HCT116 (cell line): ENCODE data around the gene SLC23A3. TPM values are rescaled to one million over a fixed set of nuclear protein-coding genes. Genes with fewer than 3 reads are reported as not detected.
A peak's percentile ranks its signal among the peaks of the same experiment; 100 is the strongest.

Experiments
- ATAC-seq: fragments of 200-7000 bp; cut with Tn5 transposase; 2 replicates; pipeline ENCODE4 v1.9.1; 2020; ENCODE audit warnings: mild to moderate bottlenecking, moderate library complexity
- BruUV-seq: library from RNA; stranded (reverse); fragments of 400-500 nt; replicated peaks from 2 replicates; lab custom pipeline; 2021; lab: Mats Ljungman, UMichigan
- CTCF ChIA-PET: fragments of 300-600 bp; sonication (Branson Sonifier 250); formaldehyde crosslinking; loops from one replicate; lab custom pipeline; 2021; ENCODE audit warnings: antibody characterized with exemption; lab: Charles Lee
- POLR2A ChIA-PET: fragments of 300-600, 350-600 bp; sonication (Branson Sonifier 250); formaldehyde crosslinking; loops from one replicate; lab custom pipeline; 2021; ENCODE audit warnings: antibody characterized with exemption; lab: Charles Lee
- RAD21 ChIA-PET, 2 experiments: fragments of 300-600 bp; sonication (Branson Sonifier 250); formaldehyde crosslinking; loops; one replicate each; lab custom pipeline; 2023; ENCODE audit warnings: low total read pairs in 2 of 2; ENCODE audit not compliant: uncharacterized antibody in 2 of 2, unreplicated experiment in 2 of 2, low non-redundant PET in 1 of 2; lab: Charles Lee
- DNase-seq: peaks from one replicate; pipeline ENCODE4 v3.0.0-alpha.2; 2010; ENCODE audit warnings: low read depth, low spot score
- H2AFZ ChIP-seq: fragments of 200-600 bp; shearing (Covaris generic), sonication (generic); 2 replicates; pipeline ENCODE4 v1.6.1; 2017; ENCODE audit warnings: low read depth, mixed run types, mixed read lengths, antibody characterized with exemption, low read length; ENCODE audit not compliant: poor library complexity, severe bottlenecking
- H3K27ac ChIP-seq: 2 replicates; pipeline ENCODE4 v1.5.1; 2012; ENCODE audit warnings: low read depth, low read length
- H3K27me3 ChIP-seq: fragments of 200-600 bp; sonication (generic); 2 replicates; pipeline ENCODE4 v1.6.1; 2016; ENCODE audit warnings: mixed run types, low read length, mixed read lengths; ENCODE audit not compliant: insufficient read depth
- H3K36me3 ChIP-seq, 2 experiments: fragments of 200-500 bp in 1 of 2; fragments of 200-600 bp in 1 of 2; sonication (Bioruptor generic) in 1 of 2; sonication (generic) in 1 of 2; 2 replicates each; pipeline versions ENCODE4 v1.5.1 to v1.6.1; 2014 to 2016; ENCODE audit warnings: low read length in 2 of 2, inconsistent platforms in 1 of 2, mixed read lengths in 1 of 2, mixed run types in 1 of 2; ENCODE audit not compliant: insufficient read depth in 2 of 2, control insufficient read depth in 1 of 2
- H3K4me1 ChIP-seq, 2 experiments: fragments of 200-600 bp in 1 of 2; sonication (generic) in 1 of 2; 2 replicates each; pipeline versions ENCODE4 v1.5.1 to v1.6.1; 2012 to 2017; ENCODE audit warnings: low read length in 2 of 2, inconsistent platforms in 1 of 2, mild to moderate bottlenecking in 1 of 2, mixed read lengths in 1 of 2, mixed run types in 1 of 2, moderate library complexity in 1 of 2; ENCODE audit not compliant: insufficient read depth in 2 of 2, control insufficient read depth in 1 of 2
- H3K4me2 ChIP-seq: fragments of 200-600 bp; sonication (generic); 2 replicates; pipeline ENCODE4 v1.6.1; 2017; ENCODE audit warnings: mixed run types, low read length, mixed read lengths
- H3K4me3 ChIP-seq, 2 experiments: fragments of 200-600 bp in 1 of 2; sonication (generic) in 1 of 2; replicated peaks in 1 of 2; 2 replicates each; pipeline ENCODE4 v1.5.1; 2011 to 2016; ENCODE audit warnings: low read length in 2 of 2, control low read depth in 1 of 2, low read depth in 1 of 2, mild to moderate bottlenecking in 1 of 2, mixed read lengths in 1 of 2, mixed run types in 1 of 2
- H3K79me2 ChIP-seq: fragments of 200-600 bp; sonication (generic); 2 replicates; pipeline ENCODE4 v1.6.1; 2017; ENCODE audit warnings: mild to moderate bottlenecking, mixed run types, low read length, moderate library complexity, mixed read lengths; ENCODE audit not compliant: insufficient read depth
- H3K9ac ChIP-seq: fragments of 200-600 bp; sonication (generic); 2 replicates; pipeline ENCODE4 v1.6.1; 2016; ENCODE audit warnings: low read length, mixed read lengths
- H3K9me2 ChIP-seq: fragments of 200-600 bp; sonication (generic), shearing (Covaris generic); 2 replicates; pipeline ENCODE4 v1.6.1; 2017; ENCODE audit warnings: mixed run types, mild to moderate bottlenecking, moderate library complexity; ENCODE audit not compliant: insufficient read depth
- H3K9me3 ChIP-seq, 2 experiments: fragments of 200-500 bp in 1 of 2; fragments of 200-600 bp in 1 of 2; sonication (Bioruptor generic) in 1 of 2; sonication (generic) in 1 of 2; 2 replicates each; pipeline ENCODE4 v1.6.1; 2014 to 2017; ENCODE audit warnings: low read length in 2 of 2, mixed read lengths in 2 of 2, inconsistent platforms in 1 of 2, low read depth in 1 of 2, mild to moderate bottlenecking in 1 of 2, mixed run types in 1 of 2, moderate library complexity in 1 of 2; ENCODE audit not compliant: control insufficient read depth in 1 of 2, insufficient read depth in 1 of 2
- H4K20me1 ChIP-seq: fragments of 200-600 bp; sonication (generic), shearing (Covaris generic); 2 replicates; pipeline ENCODE4 v1.6.1; 2017; ENCODE audit warnings: mixed run types, mild to moderate bottlenecking, moderate library complexity; ENCODE audit not compliant: insufficient read depth
- ATF3 ChIP-seq: IDR thresholded peaks from 2 replicates; pipeline ENCODE4 v1.6.1; 2012
- EGR1 ChIP-seq: IDR thresholded peaks from 2 replicates; pipeline ENCODE4 v1.6.1; 2012; ENCODE audit warnings: low read depth
- FOSL1 ChIP-seq: IDR thresholded peaks from 2 replicates; pipeline ENCODE4 v1.6.1; 2012; ENCODE audit warnings: low read depth
- JUND ChIP-seq: IDR thresholded peaks from 2 replicates; pipeline ENCODE4 v1.6.1; 2012
- POLR2A ChIP-seq: IDR thresholded peaks from 2 replicates; pipeline ENCODE4 v1.7.0; 2011; ENCODE audit warnings: borderline replicate concordance; ENCODE audit not compliant: insufficient read depth, insufficient read length; ENCODE audit errors: extremely low read depth
- POLR2AphosphoS5 ChIP-seq: IDR thresholded peaks from 2 replicates; pipeline ENCODE4 v1.6.1; 2011; ENCODE audit warnings: mild to moderate bottlenecking, low read depth, low read length, moderate library complexity
- RAD21 ChIP-seq: IDR thresholded peaks from 2 replicates; pipeline ENCODE4 v1.6.1; 2012; ENCODE audit warnings: low read depth, mild to moderate bottlenecking
- REST ChIP-seq: IDR thresholded peaks from 2 replicates; pipeline ENCODE4 v1.6.1; 2012; ENCODE audit warnings: low read depth
- SIN3A ChIP-seq: IDR thresholded peaks from 2 replicates; pipeline ENCODE4 v1.6.1; 2012; ENCODE audit warnings: low read depth
- SP1 ChIP-seq: IDR thresholded peaks from 2 replicates; pipeline ENCODE4 v1.6.1; 2012; ENCODE audit warnings: low read depth
- ZBTB33 ChIP-seq: IDR thresholded peaks from 2 replicates; pipeline ENCODE4 v1.6.1; 2011; ENCODE audit warnings: mild to moderate bottlenecking, low read length, moderate library complexity; ENCODE audit not compliant: insufficient replicate concordance; ENCODE audit errors: extremely low read depth
- intact Hi-C: fragments of 100-400 bp; cut with micrococcal nuclease; formaldehyde crosslinking; loops from 2 replicates; pipeline ENCODE4 v1.10.0; 2022
- total RNA-seq: library from RNA; stranded (reverse); gene quantifications from one replicate; pipeline ENCODE4 v1.2.1, GENCODE V29; 2021; ENCODE audit not compliant: unreplicated experiment
- TF ChIP-seq, protein P1 (sequence below): IDR thresholded peaks from 2 replicates; pipeline ENCODE4 v1.6.1; 2012

The SLC23A3 gene
- total RNA-seq, 1 experiment from 2014 or later, result 4.8 TPM

DNA sequence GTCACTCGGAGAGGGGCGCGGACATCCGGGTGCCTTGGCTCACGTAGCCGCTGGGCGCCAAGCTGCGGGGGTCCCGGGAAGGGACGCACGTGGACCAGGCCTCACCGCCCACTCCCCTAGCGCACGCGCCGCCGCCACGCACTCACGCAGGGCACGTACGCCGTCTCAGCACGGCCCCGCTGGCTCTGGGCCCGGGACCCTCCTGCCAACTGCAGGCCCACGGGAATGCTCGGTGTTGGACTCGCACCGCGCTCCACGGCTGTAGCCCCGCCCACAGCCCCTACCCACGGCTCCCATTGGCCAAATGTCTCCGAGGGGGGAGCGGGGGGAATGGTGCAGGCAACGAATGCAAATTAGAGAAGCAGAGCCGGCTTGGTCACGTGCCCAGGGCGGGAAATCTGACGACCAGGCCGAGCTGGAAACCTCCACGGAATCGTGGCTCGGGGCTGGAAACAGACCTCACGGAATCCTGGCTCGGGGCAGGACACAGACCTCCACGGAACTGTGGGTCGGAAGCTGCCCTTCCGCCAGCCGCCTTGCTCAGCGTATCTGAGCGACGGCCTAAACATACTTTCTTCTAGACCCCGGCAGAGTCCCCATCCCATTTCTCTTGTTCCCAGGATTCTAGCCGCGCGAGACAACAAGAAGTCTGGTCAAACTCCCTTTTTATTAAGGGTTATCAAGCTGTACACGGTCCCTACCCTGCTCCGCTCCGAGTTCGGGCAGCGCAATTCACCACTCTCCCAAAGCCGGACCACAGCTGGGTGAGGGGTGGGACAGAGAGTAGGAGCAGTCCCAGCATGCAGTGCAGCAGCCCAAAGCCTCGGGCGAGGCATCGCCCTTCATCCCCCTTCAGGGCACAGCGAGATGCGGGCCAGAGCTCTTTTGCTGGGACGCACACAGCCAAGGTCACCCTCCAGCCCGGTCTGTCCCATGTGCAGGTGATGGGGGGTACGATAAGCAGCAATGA, 49.2 kb upstream of the SLC23A3 start, which contains the start of gene ABCB6 (continued):
- no peak for TF ChIP-seq REST
- no peak for TF ChIP-seq FOSL1

GRCh38 chr2:219218217-219218731, 48.4 kb upstream of the SLC23A3 start:
- Histone ChIP-seq H4K20me1 (no peaks in the 10 kb centered on the region), H3K4me1 (peaks cover 9 to 37% of the 10 kb centered on the region in 2 experiments; a peak in 3 of 4 replicates), H3K9me3 (no peaks in the 10 kb centered on the region), H2AFZ (no peak overlapping the region), H3K27ac (peak overlapping the region; percentile 81), H3K9ac (peak overlapping the region; percentile 76), H3K4me2 (peak overlapping the region; percentile 100), H3K9me2 (no peaks in the 10 kb centered on the region), H3K4me3 (peak overlapping the region; percentile 56 to 70), H3K79me2 (no peaks in the 10 kb centered on the region), H3K36me3 (peaks cover 8 to 20% of the 10 kb centered on the region in 2 experiments; a peak in 2 of 4 replicates), H3K27me3 (no peaks in the 10 kb centered on the region)
- DNase-seq (no peak), ATAC-seq (peak; percentile 79)
- intact Hi-C loops, result no loop called here
- ChIA-PET POLR2A (interaction anchor here (1.0 to 2.3 kb wide), 4 partner anchors 12 to 77 kb away, joined by 3 to 18 read pairs (median 4); partner anchors contain the start of genes GLB1L, STK16 and ZFAND2B), RAD21 (interaction anchor here (0.8 to 1.5 kb wide), 2 partner anchors 42 kb away, joined by 3 to 5 read pairs; partner anchors contain the start of gene CNPPD1 (in 1 of the 2)), CTCF (interaction anchor here (1.2 to 2.7 kb wide), 4 partner anchors 11 to 77 kb away, joined by 3 to 12 read pairs (median 4); partner anchors contain the start of gene ZFAND2B)
- no TSS peak for BruUV-seq
- TF ChIP-seq SP1 (no peak), POLR2A (no peak), ZBTB33 (no peak), EGR1 (no peak), JUND (no peak), SIN3A (no peak; the same call in 1 of the 2 replicates), RAD21 (no peak), REST (no peak; the same call in 1 of the 2 replicates), POLR2AphosphoS5 (no peak), ATF3 (no peak)
- TF ChIP-seq, protein P1, sequence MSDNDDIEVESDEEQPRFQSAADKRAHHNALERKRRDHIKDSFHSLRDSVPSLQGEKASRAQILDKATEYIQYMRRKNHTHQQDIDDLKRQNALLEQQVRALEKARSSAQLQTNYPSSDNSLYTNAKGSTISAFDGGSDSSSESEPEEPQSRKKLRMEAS, result no peak
